Endothelial cell of umbilical vein (primary cell): ENCODE data around the gene CFD. TPM values are rescaled to one million over a fixed set of nuclear protein-coding genes. Genes with fewer than 3 reads are reported as not detected.
A peak's percentile ranks its signal among the peaks of the same experiment; 100 is the strongest.

Source experiments
- BruUV-seq: library from RNA; stranded (reverse); fragments of 400-500 nt; replicated peaks from 2 replicates; lab custom pipeline; 2021; lab: Mats Ljungman, UMichigan
- CTCF ChIA-PET: fragments of 300-600, 350-600 bp; sonication (Branson Sonifier 250); formaldehyde crosslinking; loops from one replicate; lab custom pipeline; 2021; ENCODE audit warnings: antibody characterized with exemption, inconsistent platforms; lab: Charles Lee
- POLR2A ChIA-PET: fragments of 300-600, 350-600 bp; sonication (Branson Sonifier 250); formaldehyde crosslinking; loops from one replicate; lab custom pipeline; 2021; ENCODE audit warnings: antibody characterized with exemption, inconsistent platforms; lab: Charles Lee
- DNase-seq: peaks from one replicate; pipeline ENCODE4 v3.0.0-alpha.2; 2011; ENCODE audit warnings: low read depth, low spot score
- FAIRE-seq: peaks from 2 replicates; lab custom pipeline; 2011; peaks lifted over from hg19 to GRCh38; lab: Jason Lieb, UNC
- H2AFZ ChIP-seq: 2 replicates; pipeline ENCODE4 v1.6.0; 2012; ENCODE audit warnings: low read depth, low read length, control low read depth, inconsistent platforms
- H3K27ac ChIP-seq: 2 replicates; pipeline ENCODE4 v1.5.1; 2011; ENCODE audit warnings: low read depth, mild to moderate bottlenecking, control low read depth, low read length, moderate library complexity; ENCODE audit not compliant: insufficient read depth
- H3K27me3 ChIP-seq, 2 experiments: 2 replicates each; pipeline versions ENCODE4 v1.6.0 to v1.6.1; 2011; ENCODE audit warnings: low read length in 2 of 2, mixed read lengths in 1 of 2; ENCODE audit not compliant: control insufficient read depth in 2 of 2, insufficient read depth in 2 of 2
- H3K36me3 ChIP-seq, 2 experiments: 2 replicates in 1 of 2; 3 replicates in 1 of 2; pipeline ENCODE4 v1.5.1; 2011; ENCODE audit warnings: low read length in 2 of 2, mild to moderate bottlenecking in 1 of 2, moderate library complexity in 1 of 2; ENCODE audit not compliant: control insufficient read depth in 2 of 2, insufficient read depth in 2 of 2; ENCODE audit errors: extremely low read depth in 1 of 2
- H3K4me1 ChIP-seq: 3 replicates; pipeline ENCODE4 v1.5.1; 2011; ENCODE audit warnings: mild to moderate bottlenecking, low read length; ENCODE audit not compliant: control insufficient read depth, insufficient read depth; ENCODE audit errors: extremely low read depth
- H3K4me2 ChIP-seq: 2 replicates; pipeline ENCODE4 v1.6.1; 2011; ENCODE audit warnings: low read length, control low read depth, mixed read lengths; ENCODE audit not compliant: insufficient read depth
- H3K4me3 ChIP-seq, 3 experiments: fragments of 200-600 bp in 1 of 3; sonication (generic), shearing (Covaris generic) in 1 of 3; replicated peaks in 1 of 3; 2 replicates each; pipeline ENCODE4 v1.5.1; 2011 to 2016; ENCODE audit warnings: control low read depth in 3 of 3, low read length in 3 of 3, mild to moderate bottlenecking in 2 of 3, inconsistent platforms in 1 of 3, low read depth in 1 of 3, moderate library complexity in 1 of 3; ENCODE audit not compliant: insufficient read depth in 1 of 3
- H3K79me2 ChIP-seq: 2 replicates; pipeline ENCODE4 v1.6.0; 2012; ENCODE audit warnings: low read length, inconsistent platforms; ENCODE audit not compliant: control insufficient read depth, insufficient read depth
- H3K9ac ChIP-seq: replicated peaks from 2 replicates; pipeline ENCODE3; 2011; ENCODE audit warnings: low read length, control low read depth; ENCODE audit not compliant: insufficient read depth; ENCODE audit errors: extremely low read depth
- H3K9me1 ChIP-seq: replicated peaks from 3 replicates; pipeline ENCODE4 v1.6.0; 2011; ENCODE audit warnings: mild to moderate bottlenecking, low read length; ENCODE audit not compliant: control insufficient read depth, insufficient read depth; ENCODE audit errors: extremely low read depth
- H3K9me3 ChIP-seq: replicated peaks from 2 replicates; pipeline ENCODE4 v1.5.1; 2012; ENCODE audit warnings: low read length, inconsistent platforms; ENCODE audit not compliant: control insufficient read depth, insufficient read depth
- H4K20me1 ChIP-seq: replicated peaks from 2 replicates; pipeline ENCODE3; 2011; ENCODE audit warnings: mild to moderate bottlenecking, low read length; ENCODE audit not compliant: control insufficient read depth, insufficient read depth; ENCODE audit errors: extremely low read depth
- EZH2 ChIP-seq: IDR thresholded peaks from 2 replicates; pipeline ENCODE4 v1.6.1; 2012; ENCODE audit warnings: borderline replicate concordance, low read depth, mild to moderate bottlenecking, moderate library complexity, low read length, inconsistent platforms; ENCODE audit not compliant: severe bottlenecking
- MYC ChIP-seq: IDR thresholded peaks from one replicate; pipeline ENCODE4 v1.6.1; 2011; ENCODE audit warnings: mild to moderate bottlenecking, low read depth, low read length
- dilution Hi-C: fragments of 300-500 bp; cut with MboI; formaldehyde crosslinking; loops from one replicate; pipeline ENCODE4 v1.15.0; 2019; ENCODE audit warnings: low sequenced_read_pairs; ENCODE audit not compliant: extremely low pct_ligation_motif_present
- intact Hi-C: fragments of 100-400 bp; cut with micrococcal nuclease; formaldehyde crosslinking; loops from one replicate; pipeline ENCODE4 v1.10.0; 2022
- polyA plus RNA-seq, 4 experiments: library from polyadenylated mRNA; depleted of rRNA in 3 of 4; stranded (reverse) in 3 of 4; unstranded in 1 of 4; fragments of >200 nt; gene quantifications; 2 replicates each; pipeline versions ENCODE4 v1.2.1 to v1.2.3, GENCODE V29; 2011 to 2012; ENCODE audit warnings: missing spikeins in 1 of 4
- total RNA-seq: library from RNA; stranded (reverse); gene quantifications from 2 replicates; pipeline ENCODE4 v1.2.3, GENCODE V29; 2021
- TF ChIP-seq, protein P1 (sequence below): IDR thresholded peaks from 2 replicates; pipeline ENCODE4 v1.6.1; 2011; ENCODE audit not compliant: insufficient read depth, insufficient read length
- TF ChIP-seq, protein P2 (sequence below), 2 donors: IDR thresholded peaks; 1 replicate in 1 of 2; 2 replicates in 1 of 2; pipeline ENCODE4 v1.5.1; 2011; ENCODE audit warnings: low read length in 2 of 2, mild to moderate bottlenecking in 2 of 2, moderate library complexity in 2 of 2, control low read depth in 1 of 2, inconsistent platforms in 1 of 2, low read depth in 1 of 2; ENCODE audit not compliant: insufficient read depth in 1 of 2; ENCODE audit errors: extremely low read depth in 1 of 2

CFD gene
- total and polyA plus RNA-seq, 2 donors (not counting 3 experiments of a cell fraction or from before 2014, with no cell fraction given): 0.25 to 0.40 TPM

DNA sequence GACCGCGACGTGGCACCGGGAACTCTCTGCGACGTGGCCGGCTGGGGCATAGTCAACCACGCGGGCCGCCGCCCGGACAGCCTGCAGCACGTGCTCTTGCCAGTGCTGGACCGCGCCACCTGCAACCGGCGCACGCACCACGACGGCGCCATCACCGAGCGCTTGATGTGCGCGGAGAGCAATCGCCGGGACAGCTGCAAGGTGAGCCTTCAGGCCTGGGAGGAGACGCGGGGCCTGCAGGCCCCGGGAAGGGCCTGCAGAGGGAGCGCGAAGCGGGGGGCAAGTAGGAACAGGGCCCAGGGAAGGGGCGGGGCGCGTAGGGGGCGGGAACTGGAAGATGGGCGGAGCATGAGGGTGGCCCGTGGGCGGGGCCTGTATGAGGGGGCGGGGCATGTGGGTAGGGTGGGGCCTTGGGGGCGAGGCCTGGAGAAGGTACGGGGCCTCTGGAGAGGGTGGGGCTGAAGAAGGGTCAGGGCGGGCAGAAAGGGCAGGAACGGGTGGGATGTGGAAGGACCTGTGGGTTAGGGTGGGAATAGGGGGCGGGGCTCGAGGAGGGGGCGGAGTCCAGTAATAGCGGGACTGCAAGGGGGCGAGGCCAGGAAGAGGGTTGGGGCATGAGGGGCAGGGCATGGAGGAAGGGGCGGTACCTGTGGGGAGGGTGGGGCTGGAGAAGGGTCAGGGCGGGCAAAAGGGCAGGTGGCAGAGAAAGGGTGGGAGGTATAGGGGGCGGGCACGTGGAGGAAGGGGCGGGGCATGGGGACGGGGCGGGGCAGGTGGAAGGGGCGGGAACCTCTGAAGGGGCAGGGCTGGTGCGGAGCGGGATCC lies 2.5 kb downstream of the CFD start:
- no peak for FAIRE-seq
- TF ChIP-seq, protein P1, sequence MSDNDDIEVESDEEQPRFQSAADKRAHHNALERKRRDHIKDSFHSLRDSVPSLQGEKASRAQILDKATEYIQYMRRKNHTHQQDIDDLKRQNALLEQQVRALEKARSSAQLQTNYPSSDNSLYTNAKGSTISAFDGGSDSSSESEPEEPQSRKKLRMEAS: no peak
- TF ChIP-seq, protein P2, sequence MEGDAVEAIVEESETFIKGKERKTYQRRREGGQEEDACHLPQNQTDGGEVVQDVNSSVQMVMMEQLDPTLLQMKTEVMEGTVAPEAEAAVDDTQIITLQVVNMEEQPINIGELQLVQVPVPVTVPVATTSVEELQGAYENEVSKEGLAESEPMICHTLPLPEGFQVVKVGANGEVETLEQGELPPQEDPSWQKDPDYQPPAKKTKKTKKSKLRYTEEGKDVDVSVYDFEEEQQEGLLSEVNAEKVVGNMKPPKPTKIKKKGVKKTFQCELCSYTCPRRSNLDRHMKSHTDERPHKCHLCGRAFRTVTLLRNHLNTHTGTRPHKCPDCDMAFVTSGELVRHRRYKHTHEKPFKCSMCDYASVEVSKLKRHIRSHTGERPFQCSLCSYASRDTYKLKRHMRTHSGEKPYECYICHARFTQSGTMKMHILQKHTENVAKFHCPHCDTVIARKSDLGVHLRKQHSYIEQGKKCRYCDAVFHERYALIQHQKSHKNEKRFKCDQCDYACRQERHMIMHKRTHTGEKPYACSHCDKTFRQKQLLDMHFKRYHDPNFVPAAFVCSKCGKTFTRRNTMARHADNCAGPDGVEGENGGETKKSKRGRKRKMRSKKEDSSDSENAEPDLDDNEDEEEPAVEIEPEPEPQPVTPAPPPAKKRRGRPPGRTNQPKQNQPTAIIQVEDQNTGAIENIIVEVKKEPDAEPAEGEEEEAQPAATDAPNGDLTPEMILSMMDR (IDR thresholded peaks at IDR 0.05; ENCODE audit: extremely low read depth in 1 of 2, insufficient read depth in 1 of 2, low read depth in 1 of 2, low read length in 2 of 2): peak in 1 of 2 donors; percentile 3
- TF ChIP-seq MYC: no peak
- no peak for TF ChIP-seq EZH2
- H3K4me2 ChIP-seq: no peak overlapping the region
- POLR2A ChIA-PET: no interaction called here
- dilution Hi-C loops: no loop called here
- H3K79me2 ChIP-seq: no peaks in the 10 kb centered on the region
- H2AFZ ChIP-seq: no peak overlapping the region
- H4K20me1 ChIP-seq: no peaks in the 10 kb centered on the region
- H3K4me1 ChIP-seq: no peaks in the 10 kb centered on the region
- H3K9me3 ChIP-seq: no peaks in the 10 kb centered on the region
- H3K36me3 ChIP-seq: no peaks in the 10 kb centered on the region
- H3K4me3 ChIP-seq: no peak overlapping the region
- no TSS peak for BruUV-seq
- intact Hi-C loops: loop anchor here (2.0 kb wide), 2 partner anchors 47 to 59 kb away; no protein-coding TSS in a partner anchor
- CTCF ChIA-PET: interaction anchor here (1.6 to 2.4 kb wide), 3 partner anchors 21 to 116 kb away, joined by 3 to 10 read pairs (median 4); partner anchors contain the start of gene PRTN3
- DNase-seq: no peak
- no peak overlapping the region for H3K9ac ChIP-seq
- H3K27ac ChIP-seq: no peak overlapping the region
- H3K9me1 ChIP-seq: no peaks in the 10 kb centered on the region
- H3K27me3 ChIP-seq: peaks cover 0 to 2% of the 10 kb centered on the region in 2 experiments
